Pons (tissue), 1 donor: Measurements from ENCODE around the gene ZFHX3.

ENCODE experiments used
- DNase-seq: peaks from one replicate; pipeline ENCODE4 v3.0.0-alpha.2; 2016; ENCODE audit warnings: low spot score

The ZFHX3 gene

GRCh38 chr16:73069581-73070262 lies 21.8 kb upstream of the ZFHX3 start:
- no peak for DNase-seq

- DNase-seq = peak; percentile 83
These were observed 20.8 kb upstream of the ZFHX3 start for GRCh38 chr16:73068541-73069401.

GRCh38 chr16:73067671-73068540 lies 20.0 kb upstream of the ZFHX3 start:
- DNase-seq = no peak

- DNase-seq = no peak
These were observed 19.2 kb upstream of the ZFHX3 start for GRCh38 chr16:73066927-73067670.

GRCh38 chr16:73066331-73066926 lies 18.5 kb upstream of the ZFHX3 start:
- no peak for DNase-seq

- DNase-seq = no peak
These were observed 17.9 kb upstream of the ZFHX3 start for GRCh38 chr16:73065632-73066330.

- DNase-seq = no peak
These were observed 17.1 kb upstream of the ZFHX3 start for GRCh38 chr16:73064994-73065545.

GRCh38 chr16:73064212-73064993 lies 16.5 kb upstream of the ZFHX3 start:
- no peak for DNase-seq

- DNase-seq = no peak
These were observed 15.9 kb upstream of the ZFHX3 start for GRCh38 chr16:73063854-73064211.

GRCh38 chr16:73062743-73063733 lies 15.1 kb upstream of the ZFHX3 start:
- DNase-seq = no peak

GRCh38 chr16:73062001-73062616 lies 14.2 kb upstream of the ZFHX3 start:
- DNase-seq = no peak

GRCh38 chr16:73060892-73061490 lies 13.1 kb upstream of the ZFHX3 start:
- DNase-seq = no peak

GRCh38 chr16:73059779-73060615 lies 12.1 kb upstream of the ZFHX3 start:
- no peak for DNase-seq

GRCh38 chr16:73058616-73059409 lies 10.9 kb upstream of the ZFHX3 start:
- no peak for DNase-seq

- DNase-seq = no peak
These were observed 10.3 kb upstream of the ZFHX3 start for GRCh38 chr16:73058221-73058615.
